PC-3 (cell line): ENCODE results near the gene C14orf132.

Experiments
- EZH2 ChIP-seq: fragments of 300-600 bp; sonication (generic); IDR thresholded peaks from one replicate; pipeline ENCODE4 v1.6.1; 2017; ENCODE audit warnings: antibody characterized with exemption, mild to moderate bottlenecking, low read length; ENCODE audit not compliant: unreplicated experiment
- EZH2phosphoT487 ChIP-seq: fragments of 300-600 bp; sonication (generic); IDR thresholded peaks from 2 replicates; pipeline ENCODE4 v1.6.1; 2018; ENCODE audit warnings: mild to moderate bottlenecking, antibody characterized with exemption, low read length, borderline replicate concordance
- TF ChIP-seq, protein P1 (sequence below): fragments of 300-600 bp; sonication (generic); conservative IDR thresholded peaks from 2 replicates; pipeline ENCODE4 v1.5.1; 2017; ENCODE audit warnings: antibody characterized with exemption, low read depth, mild to moderate bottlenecking, low read length

DNA sequence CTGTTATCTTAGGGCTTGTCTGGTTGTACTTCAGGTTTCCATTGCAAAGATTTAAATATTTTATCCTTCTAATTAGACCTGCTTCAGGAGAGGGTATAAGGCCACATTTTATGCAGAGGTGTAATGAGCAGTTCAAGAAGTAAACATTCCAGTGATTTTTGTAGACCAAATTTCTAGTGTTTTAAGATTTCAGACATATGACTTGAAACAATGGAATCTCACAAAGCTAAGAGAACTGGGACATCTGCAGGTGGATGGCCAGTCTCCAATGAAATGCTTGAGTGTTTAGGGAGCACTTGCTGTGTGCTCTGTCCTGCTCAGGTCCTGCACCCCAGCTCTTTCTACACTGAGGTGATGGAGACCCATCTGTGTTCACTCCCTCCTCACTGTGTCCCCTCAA lies 7.9 kb downstream of the C14orf132 start:
- TF ChIP-seq, protein P1, sequence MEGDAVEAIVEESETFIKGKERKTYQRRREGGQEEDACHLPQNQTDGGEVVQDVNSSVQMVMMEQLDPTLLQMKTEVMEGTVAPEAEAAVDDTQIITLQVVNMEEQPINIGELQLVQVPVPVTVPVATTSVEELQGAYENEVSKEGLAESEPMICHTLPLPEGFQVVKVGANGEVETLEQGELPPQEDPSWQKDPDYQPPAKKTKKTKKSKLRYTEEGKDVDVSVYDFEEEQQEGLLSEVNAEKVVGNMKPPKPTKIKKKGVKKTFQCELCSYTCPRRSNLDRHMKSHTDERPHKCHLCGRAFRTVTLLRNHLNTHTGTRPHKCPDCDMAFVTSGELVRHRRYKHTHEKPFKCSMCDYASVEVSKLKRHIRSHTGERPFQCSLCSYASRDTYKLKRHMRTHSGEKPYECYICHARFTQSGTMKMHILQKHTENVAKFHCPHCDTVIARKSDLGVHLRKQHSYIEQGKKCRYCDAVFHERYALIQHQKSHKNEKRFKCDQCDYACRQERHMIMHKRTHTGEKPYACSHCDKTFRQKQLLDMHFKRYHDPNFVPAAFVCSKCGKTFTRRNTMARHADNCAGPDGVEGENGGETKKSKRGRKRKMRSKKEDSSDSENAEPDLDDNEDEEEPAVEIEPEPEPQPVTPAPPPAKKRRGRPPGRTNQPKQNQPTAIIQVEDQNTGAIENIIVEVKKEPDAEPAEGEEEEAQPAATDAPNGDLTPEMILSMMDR = no peak
- TF ChIP-seq EZH2 (no peak), EZH2phosphoT487 (no peak)
